PC-3 (cell line): Measurements from ENCODE around the gene ASL. TPM values are rescaled to one million over a fixed set of nuclear protein-coding genes. Genes with fewer than 3 reads are reported as not detected.
"Not testable (repeated sequence)": the region's sequence is repeated elsewhere in the genome, so short reads cannot be mapped to it uniquely, and the experiment has no call there.

Source experiments
- ATAC-seq: fragments of 200-7000 bp; cut with Tn5 transposase; 2 replicates; pipeline ENCODE4 v1.9.1; 2020; ENCODE audit warnings: mild to moderate bottlenecking, moderate library complexity
- BruUV-seq: library from RNA; stranded (reverse); fragments of 400-500 nt; replicated peaks from 2 replicates; lab custom pipeline; 2021; lab: Mats Ljungman, UMichigan
- CTCF ChIA-PET: fragments of 300-600 bp; sonication (Branson Sonifier 250); formaldehyde crosslinking; loops from one replicate; lab custom pipeline; 2022; ENCODE audit warnings: antibody characterized with exemption; lab: Charles Lee
- POLR2A ChIA-PET: fragments of 300-600 bp; sonication (Branson Sonifier 250); formaldehyde crosslinking; loops from one replicate; lab custom pipeline; 2022; ENCODE audit warnings: antibody characterized with exemption; ENCODE audit not compliant: unreplicated experiment; lab: Charles Lee
- DNase-seq: peaks from one replicate; pipeline ENCODE4 v3.0.0-alpha.2; 2015
- H2AFZ ChIP-seq: fragments of 300-600 bp; sonication (generic); 2 replicates; pipeline ENCODE4 v1.6.0; 2016; ENCODE audit warnings: antibody characterized with exemption, low read length
- H3F3A ChIP-seq: fragments of 300-600 bp; sonication (generic); one replicate; pipeline ENCODE4 v1.6.0; 2017; ENCODE audit warnings: antibody characterized with exemption, low read length, control low read depth, mild to moderate bottlenecking; ENCODE audit not compliant: unreplicated experiment
- H3K27ac ChIP-seq: fragments of 300-600 bp; sonication (generic); 2 replicates; pipeline ENCODE4 v1.5.1; 2016; ENCODE audit warnings: mild to moderate bottlenecking, low read length
- H3K27me3 ChIP-seq: fragments of 300-600 bp; sonication (generic); 2 replicates; pipeline ENCODE4 v1.6.1; 2016; ENCODE audit warnings: low read length, mixed read lengths
- H3K36me3 ChIP-seq: fragments of 300-600 bp; sonication (generic); 2 replicates; pipeline ENCODE4 v1.6.1; 2016; ENCODE audit warnings: low read depth, mixed run types, low read length, mixed read lengths
- H3K4me1 ChIP-seq: fragments of 300-600 bp; sonication (generic); 2 replicates; pipeline ENCODE4 v1.5.1; 2016; ENCODE audit warnings: low read length; ENCODE audit not compliant: insufficient read depth
- H3K4me2 ChIP-seq: fragments of 300-600 bp; sonication (generic); 2 replicates; pipeline ENCODE4 v1.6.0; 2016; ENCODE audit warnings: low read length
- H3K4me3 ChIP-seq: fragments of 300-600 bp; sonication (generic); 2 replicates; pipeline ENCODE4 v1.5.1; 2016; ENCODE audit warnings: mild to moderate bottlenecking, low read length, mixed read lengths
- H3K79me2 ChIP-seq: fragments of 300-600 bp; sonication (generic); 2 replicates; pipeline ENCODE4 v1.6.1; 2017; ENCODE audit warnings: low read length, mixed read lengths
- H3K9ac ChIP-seq: fragments of 300-600 bp; sonication (generic); 2 replicates; pipeline ENCODE4 v1.6.0; 2016; ENCODE audit warnings: mild to moderate bottlenecking, low read length
- H3K9me2 ChIP-seq: fragments of 300-600 bp; sonication (generic); replicated peaks from 2 replicates; pipeline ENCODE4 v1.6.1; 2016; ENCODE audit warnings: mixed run types, low read length, mixed read lengths
- H3K9me3 ChIP-seq: fragments of 300-600 bp; sonication (generic); 2 replicates; pipeline ENCODE4 v1.6.1; 2016; ENCODE audit warnings: low read length, mixed read lengths
- H4K20me1 ChIP-seq: fragments of 300-600 bp; sonication (generic); 2 replicates; pipeline ENCODE4 v1.6.1; 2016; ENCODE audit warnings: low read length, mixed read lengths
- EZH2 ChIP-seq: fragments of 300-600 bp; sonication (generic); IDR thresholded peaks from one replicate; pipeline ENCODE4 v1.6.1; 2017; ENCODE audit warnings: antibody characterized with exemption, mild to moderate bottlenecking, low read length; ENCODE audit not compliant: unreplicated experiment
- EZH2phosphoT487 ChIP-seq: fragments of 300-600 bp; sonication (generic); IDR thresholded peaks from 2 replicates; pipeline ENCODE4 v1.6.1; 2018; ENCODE audit warnings: mild to moderate bottlenecking, antibody characterized with exemption, low read length, borderline replicate concordance
- intact Hi-C: fragments of 100-400 bp; cut with micrococcal nuclease; formaldehyde crosslinking; loops from 2 replicates; pipeline ENCODE4 v1.9.0; 2023
- total RNA-seq: library from RNA; depleted of rRNA; stranded (reverse); fragments of >200 nt; gene quantifications from 2 replicates; pipeline ENCODE4 v1.2.3, GENCODE V29; 2014
- TF ChIP-seq, protein P1 (sequence below): fragments of 300-600 bp; sonication (generic); conservative IDR thresholded peaks from 2 replicates; pipeline ENCODE4 v1.5.1; 2017; ENCODE audit warnings: antibody characterized with exemption, low read depth, mild to moderate bottlenecking, low read length

The ASL gene
- total RNA-seq, 1 experiment from 2014 or later = 55.9 TPM

DNA sequence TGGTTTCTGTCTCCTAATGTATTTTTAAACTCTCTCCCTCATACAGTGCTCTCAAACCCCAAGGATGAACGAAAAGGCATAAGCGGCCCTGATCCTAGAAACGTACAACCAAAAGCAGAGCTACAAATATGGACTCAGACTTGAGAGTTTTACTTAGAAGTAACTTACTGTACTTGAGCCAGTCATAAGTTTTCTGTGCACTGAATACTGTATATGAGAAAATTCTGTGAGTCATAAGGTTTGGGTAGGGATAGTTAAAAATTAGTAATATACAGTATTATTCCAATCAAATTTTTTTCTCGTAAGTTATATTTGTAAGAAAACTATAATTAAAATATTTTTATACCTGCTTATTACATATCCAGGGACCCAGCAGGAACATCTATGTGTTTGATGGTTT is 5.9 kb upstream of the ASL start:
- no peak for TF ChIP-seq EZH2
- TF ChIP-seq, protein P1, sequence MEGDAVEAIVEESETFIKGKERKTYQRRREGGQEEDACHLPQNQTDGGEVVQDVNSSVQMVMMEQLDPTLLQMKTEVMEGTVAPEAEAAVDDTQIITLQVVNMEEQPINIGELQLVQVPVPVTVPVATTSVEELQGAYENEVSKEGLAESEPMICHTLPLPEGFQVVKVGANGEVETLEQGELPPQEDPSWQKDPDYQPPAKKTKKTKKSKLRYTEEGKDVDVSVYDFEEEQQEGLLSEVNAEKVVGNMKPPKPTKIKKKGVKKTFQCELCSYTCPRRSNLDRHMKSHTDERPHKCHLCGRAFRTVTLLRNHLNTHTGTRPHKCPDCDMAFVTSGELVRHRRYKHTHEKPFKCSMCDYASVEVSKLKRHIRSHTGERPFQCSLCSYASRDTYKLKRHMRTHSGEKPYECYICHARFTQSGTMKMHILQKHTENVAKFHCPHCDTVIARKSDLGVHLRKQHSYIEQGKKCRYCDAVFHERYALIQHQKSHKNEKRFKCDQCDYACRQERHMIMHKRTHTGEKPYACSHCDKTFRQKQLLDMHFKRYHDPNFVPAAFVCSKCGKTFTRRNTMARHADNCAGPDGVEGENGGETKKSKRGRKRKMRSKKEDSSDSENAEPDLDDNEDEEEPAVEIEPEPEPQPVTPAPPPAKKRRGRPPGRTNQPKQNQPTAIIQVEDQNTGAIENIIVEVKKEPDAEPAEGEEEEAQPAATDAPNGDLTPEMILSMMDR = no peak
- TF ChIP-seq EZH2phosphoT487 = no peak
- H3K79me2 ChIP-seq = no peaks in the 10 kb centered on the region
- H3K9me2 ChIP-seq = no peaks in the 10 kb centered on the region
- POLR2A ChIA-PET = no interaction called here
- CTCF ChIA-PET = no interaction called here
- no peak overlapping the region for H3K27ac ChIP-seq
- no peaks in the 10 kb centered on the region for H3K27me3 ChIP-seq
- H3K4me3 ChIP-seq = no peak overlapping the region
- intact Hi-C loops = no loop called here
- H3K9ac ChIP-seq = no peak overlapping the region
- ATAC-seq = peak; percentile 50; the same call in 1 of the 2 replicates
- BruUV-seq = no TSS peak
- H3F3A ChIP-seq = no peaks in the 10 kb centered on the region
- H3K9me3 ChIP-seq = no peaks in the 10 kb centered on the region
- no peak overlapping the region for H2AFZ ChIP-seq
- no peaks in the 10 kb centered on the region for H4K20me1 ChIP-seq
- H3K36me3 ChIP-seq = no peaks in the 10 kb centered on the region
- DNase-seq = no peak
- H3K4me2 ChIP-seq = no peak overlapping the region
- H3K4me1 ChIP-seq = no peaks in the 10 kb centered on the region

- H3K36me3 ChIP-seq = no peaks in the 10 kb centered on the region
- ATAC-seq (peak; percentile 43), DNase-seq (peak; percentile 7)
- TF ChIP-seq, protein P1 = no peak
- no peak for TF ChIP-seq EZH2phosphoT487
- no peak for TF ChIP-seq EZH2
- no peak overlapping the region for H3K27ac ChIP-seq
- BruUV-seq = no TSS peak
- no peak overlapping the region for H3K9ac ChIP-seq
- H3F3A ChIP-seq = no peaks in the 10 kb centered on the region
- no peaks in the 10 kb centered on the region for H3K4me1 ChIP-seq
- ChIA-PET CTCF (no interaction called here), POLR2A (no interaction called here)
- no peaks in the 10 kb centered on the region for H3K27me3 ChIP-seq
- no peak overlapping the region for H3K4me3 ChIP-seq
- no peaks in the 10 kb centered on the region for H3K9me2 ChIP-seq
- H4K20me1 ChIP-seq = no peaks in the 10 kb centered on the region
- no peaks in the 10 kb centered on the region for H3K79me2 ChIP-seq
- H3K9me3 ChIP-seq = no peaks in the 10 kb centered on the region
- intact Hi-C loops = no loop called here
- no peak overlapping the region for H2AFZ ChIP-seq
- H3K4me2 ChIP-seq = no peak overlapping the region
These were observed 5.4 kb upstream of the ASL start for GRCh38 chr7:66070222-66070621.

DNA sequence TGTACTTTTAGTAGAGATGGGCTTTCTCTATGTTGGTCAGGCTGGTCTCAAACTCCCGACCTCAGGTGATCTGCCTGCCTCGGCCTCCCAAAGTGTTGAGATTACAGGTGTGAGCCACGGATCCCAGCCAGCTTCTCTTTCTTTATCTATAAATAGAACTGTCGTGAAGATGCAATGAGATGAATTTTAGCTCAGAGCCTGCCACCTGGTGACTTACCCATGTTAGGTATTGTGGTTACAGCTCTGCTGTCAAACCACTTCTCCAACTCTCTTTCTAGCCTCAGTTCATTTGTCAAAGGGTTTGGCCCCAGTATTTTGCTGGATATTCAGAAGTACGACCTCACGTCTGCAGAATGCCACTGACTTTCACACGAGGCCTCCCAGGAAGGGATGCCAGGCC is 3.4 kb upstream of the ASL start:
- H3K4me3 ChIP-seq, H3K9me2 ChIP-seq, BruUV-seq, H3K4me1 ChIP-seq, ATAC-seq, H3K36me3 ChIP-seq, H3K4me2 ChIP-seq, H2AFZ ChIP-seq, POLR2A ChIA-PET, intact Hi-C loops, H3F3A ChIP-seq, H3K27ac ChIP-seq, H3K9ac ChIP-seq, H3K27me3 ChIP-seq, H3K9me3 ChIP-seq, H4K20me1 ChIP-seq: not testable (repeated sequence)
- H3K79me2 ChIP-seq = peaks cover 14% of the 10 kb centered on the region
- peak; percentile 18 for DNase-seq
- CTCF ChIA-PET = interaction anchor here (0.8 to 1.8 kb wide), 2 partner anchors 29 to 42 kb away, joined by 3 to 12 read pairs; no protein-coding TSS in a partner anchor
